Raji (cell line): ENCODE measurements around the gene DLGAP1.

Experiments
- POLR2A ChIP-seq: IDR thresholded peaks from 2 replicates; pipeline ENCODE4 v1.6.1; 2011; ENCODE audit warnings: low read depth, low read length, control low read depth; ENCODE audit not compliant: insufficient read depth

DLGAP1 gene

DNA sequence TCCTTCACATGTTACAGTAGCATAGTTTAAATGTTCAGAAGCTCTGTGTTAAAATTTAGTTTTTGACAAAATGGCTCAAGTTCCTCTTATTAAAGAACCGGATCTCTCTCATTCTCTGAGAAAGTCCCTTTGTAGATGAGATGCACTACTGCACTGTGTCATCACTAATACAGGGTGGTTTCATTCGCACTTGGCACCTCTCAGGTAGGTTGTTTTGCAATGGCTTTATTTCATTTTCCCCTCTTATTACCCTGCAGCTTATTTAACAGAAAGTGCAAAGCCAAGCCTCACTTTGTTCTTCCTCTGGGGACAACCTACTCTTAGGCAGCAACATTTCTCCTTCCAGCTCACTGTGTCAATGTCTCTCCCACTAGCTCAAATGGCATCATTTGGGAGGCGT, 185.1 kb downstream of the DLGAP1 start:
- no peak for TF ChIP-seq POLR2A

GRCh38 chr18:4267641-4268040, 187.5 kb downstream of the DLGAP1 start:
- no peak for TF ChIP-seq POLR2A

GRCh38 chr18:4264347-4264791, 190.7 kb downstream of the DLGAP1 start:
- TF ChIP-seq POLR2A: no peak

GRCh38 chr18:4260107-4260506, 195.0 kb downstream of the DLGAP1 start:
- TF ChIP-seq POLR2A: no peak

DNA sequence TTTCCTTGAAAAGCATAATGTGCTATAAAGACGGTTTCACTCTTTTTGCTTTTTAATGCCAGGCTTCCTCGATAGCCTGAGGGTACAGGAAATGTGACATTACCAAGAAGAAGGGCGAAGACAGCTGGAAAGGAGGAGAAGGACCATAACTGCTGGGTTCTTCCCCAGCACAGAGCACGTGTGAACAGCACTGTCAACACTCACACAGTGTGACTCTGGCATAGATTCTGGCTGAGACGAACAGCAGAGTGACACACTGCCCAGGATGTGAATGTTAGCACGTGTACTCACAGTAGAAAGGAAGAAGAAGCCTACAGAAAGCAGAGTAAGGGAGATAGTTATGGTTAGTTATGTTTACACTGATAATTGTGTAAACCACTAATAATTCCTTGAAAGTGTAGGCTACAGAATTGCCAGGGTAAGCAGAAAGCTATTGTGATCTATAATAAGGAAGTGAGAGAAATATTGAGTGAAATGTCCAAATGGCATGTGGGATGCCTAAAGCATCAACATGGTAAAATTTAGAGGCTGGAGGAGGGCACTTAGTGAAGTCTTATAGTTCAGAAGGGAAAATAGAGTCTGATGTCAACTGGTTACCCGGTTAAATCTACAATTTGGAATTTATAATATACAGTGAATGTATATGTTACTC, 198.2 kb downstream of the DLGAP1 start:
- no peak for TF ChIP-seq POLR2A

DNA sequence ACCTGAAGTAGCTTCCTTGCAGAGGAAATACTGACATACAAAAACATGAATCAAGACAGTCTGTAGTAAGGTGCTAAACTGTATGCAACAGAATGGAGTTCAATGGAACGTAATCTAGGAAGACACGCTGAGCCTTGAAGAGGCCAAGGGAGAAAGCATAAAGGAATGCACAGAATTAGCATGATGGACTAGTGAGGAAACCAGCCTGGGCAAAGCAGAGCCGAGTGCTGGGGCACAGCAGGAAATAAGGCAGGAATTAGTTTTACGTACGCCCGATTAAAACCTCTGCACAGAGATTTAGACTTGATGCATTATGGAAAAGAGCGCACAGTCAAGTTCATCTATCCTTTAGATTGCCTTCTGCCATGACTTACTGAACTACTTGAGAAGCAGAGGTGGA, 200.3 kb downstream of the DLGAP1 start:
- no peak for TF ChIP-seq POLR2A

DNA sequence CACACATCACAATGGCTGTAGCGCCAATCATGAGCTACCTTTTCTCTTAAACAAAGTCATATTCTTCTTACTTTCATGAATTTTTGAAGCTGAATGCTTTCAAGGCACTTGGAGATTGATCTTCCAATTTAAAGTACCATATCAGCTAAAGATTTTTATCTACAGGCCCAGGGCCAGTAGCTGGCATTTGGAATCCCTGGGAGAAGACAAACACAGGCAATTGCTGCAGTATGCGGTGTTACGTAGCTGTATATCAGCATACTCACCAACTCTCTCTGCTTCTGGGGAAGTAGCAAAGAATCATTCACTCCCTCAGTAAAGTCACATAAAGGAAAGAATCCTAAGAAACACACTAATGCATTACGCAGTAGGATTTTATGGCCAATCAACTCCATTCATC, 202.3 kb downstream of the DLGAP1 start:
- TF ChIP-seq POLR2A: no peak

- no peak for TF ChIP-seq POLR2A
These were observed 203.2 kb downstream of the DLGAP1 start for GRCh38 chr18:4251873-4252272.

GRCh38 chr18:4251206-4251605, 203.9 kb downstream of the DLGAP1 start:
- no peak for TF ChIP-seq POLR2A

GRCh38 chr18:4250141-4250540, 205.0 kb downstream of the DLGAP1 start:
- no peak for TF ChIP-seq POLR2A

DNA sequence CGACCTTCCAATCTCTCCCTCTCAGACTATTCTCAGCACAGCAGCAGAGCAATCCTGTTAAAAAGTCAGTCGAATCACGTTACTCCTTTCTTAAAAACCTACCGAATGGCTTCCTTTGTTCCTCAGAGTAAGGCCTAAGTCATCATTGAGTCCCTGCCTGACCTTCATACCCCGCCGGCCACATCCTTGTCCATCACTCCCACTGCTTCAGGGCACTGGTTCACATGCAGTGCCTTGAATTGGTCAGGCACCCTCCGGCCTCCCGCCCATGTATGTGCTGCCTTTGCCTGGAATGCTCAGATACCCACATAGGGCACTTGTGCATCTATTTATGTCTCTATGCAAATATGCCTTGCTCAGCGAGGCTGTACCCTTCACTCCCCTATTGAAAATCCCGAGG, 206.4 kb downstream of the DLGAP1 start:
- no peak for TF ChIP-seq POLR2A

DNA sequence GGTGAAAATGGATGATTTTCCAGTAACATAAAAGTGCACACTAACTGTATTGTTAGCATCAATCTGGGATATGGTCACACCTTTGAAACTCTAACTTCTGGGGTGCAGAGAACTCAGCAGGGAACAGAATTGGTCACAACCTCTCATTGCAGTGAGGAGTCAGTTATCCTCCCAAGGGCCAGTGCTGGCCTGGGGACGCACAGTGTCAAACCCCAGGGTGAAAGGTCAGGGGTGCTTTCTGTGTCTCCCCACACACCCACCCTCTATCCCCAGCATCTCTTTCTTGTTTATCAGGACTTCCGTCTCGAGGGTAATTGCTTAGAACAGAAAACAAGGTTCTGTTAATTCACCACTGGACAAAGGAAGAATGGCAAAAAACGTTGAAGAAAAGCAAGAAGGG, 208.7 kb downstream of the DLGAP1 start:
- TF ChIP-seq POLR2A: no peak

DNA sequence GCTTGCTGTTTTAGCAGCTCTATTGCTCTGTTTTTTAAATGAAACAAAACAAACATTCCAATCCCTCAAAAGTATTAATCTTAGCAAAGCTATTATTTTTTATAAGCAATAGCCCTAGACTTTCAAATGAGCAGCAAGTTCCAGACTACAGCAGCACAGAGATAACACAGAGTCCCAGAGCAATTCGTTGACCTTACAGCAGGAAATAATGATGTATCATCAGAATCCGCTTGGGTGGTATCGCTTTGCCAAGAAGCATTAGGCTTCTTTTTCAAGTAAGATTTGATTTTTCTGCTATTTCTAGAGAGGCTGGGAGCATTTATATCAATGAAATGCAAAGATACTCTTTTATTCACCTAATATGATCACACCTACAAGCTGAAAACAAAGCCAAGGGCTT, 209.7 kb downstream of the DLGAP1 start:
- TF ChIP-seq POLR2A: no peak

GRCh38 chr18:4242431-4243161, 212.5 kb downstream of the DLGAP1 start:
- TF ChIP-seq POLR2A: no peak

GRCh38 chr18:4241090-4241617, 214.0 kb downstream of the DLGAP1 start:
- no peak for TF ChIP-seq POLR2A

GRCh38 chr18:4238966-4239365, 216.1 kb downstream of the DLGAP1 start:
- no peak for TF ChIP-seq POLR2A

DNA sequence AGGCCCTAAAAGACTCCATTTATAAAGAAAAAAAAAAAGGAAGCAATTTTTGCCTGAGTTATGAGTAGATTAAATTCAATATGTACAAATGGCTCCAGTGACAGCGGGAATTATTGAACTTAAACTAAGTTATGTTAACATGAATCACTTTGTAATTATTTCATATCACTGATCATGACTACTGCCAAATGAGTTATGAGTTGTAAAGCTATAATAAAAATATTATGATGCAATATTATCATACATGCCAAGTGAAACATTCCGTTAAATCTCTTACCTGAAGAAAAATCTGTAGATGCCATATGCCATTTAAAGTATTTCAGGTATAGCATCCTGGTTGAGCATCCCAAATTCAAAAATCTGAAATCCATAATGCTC, 217.5 kb downstream of the DLGAP1 start:
- TF ChIP-seq POLR2A: no peak

DNA sequence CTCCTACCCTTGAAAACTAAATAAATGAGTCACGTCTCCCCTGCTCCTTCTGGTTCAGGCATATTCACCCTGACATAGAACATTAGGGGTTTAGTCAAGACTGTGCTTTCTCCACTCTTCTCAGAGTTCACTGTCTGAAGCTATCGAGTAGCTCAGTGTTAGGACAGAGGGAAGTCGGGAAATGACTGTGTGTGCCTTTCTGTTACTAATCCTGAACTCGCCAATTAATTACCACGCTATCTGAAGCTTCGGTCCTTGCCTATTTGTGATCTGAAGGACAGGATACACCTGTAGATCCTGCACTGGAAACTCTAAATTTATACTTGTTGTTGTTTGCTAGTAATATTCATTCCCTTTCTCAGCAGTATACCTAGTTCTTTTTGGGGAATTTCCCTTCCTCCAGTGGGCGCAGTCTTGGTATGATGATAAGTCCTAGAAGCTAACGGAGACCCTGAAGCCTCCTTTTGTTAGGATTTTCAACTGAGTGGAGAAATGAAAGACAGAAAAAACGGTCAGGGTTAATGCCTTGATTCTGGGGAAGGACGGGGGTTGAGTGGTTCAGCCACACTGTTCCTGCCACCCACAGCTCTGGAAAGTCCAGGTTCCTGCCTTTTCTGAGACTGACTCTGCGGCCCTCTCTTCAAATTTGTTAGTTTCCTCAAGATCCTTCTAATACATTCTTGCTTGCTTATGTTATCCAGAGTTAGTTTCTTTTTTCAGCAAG, 218.0 kb downstream of the DLGAP1 start:
- no peak for TF ChIP-seq POLR2A
